RPMI7951 (cell line): ENCODE data around the gene ZFR2. TPM values are rescaled to one million over a fixed set of nuclear protein-coding genes. Genes with fewer than 3 reads are reported as not detected.

Source experiments
- total RNA-seq: library from RNA; depleted of rRNA; stranded (reverse); fragments of >200 nt; shearing (Covaris generic); gene quantifications from 2 replicates; pipeline ENCODE4 v1.2.3, GENCODE V29; 2014; rRNA removed

ZFR2 gene
- total RNA-seq, 1 experiment from 2014 or later: not detected

Other genes starting within 250 kb of the ZFR2 start
- gene CACTIN, start 242.2 kb downstream of the ZFR2 start, total RNA-seq: 16.5 and 21.6 TPM in 2 replicates
- gene PIP5K1C, start 168.6 kb downstream of the ZFR2 start, total RNA-seq: 13.1 and 13.9 TPM in 2 replicates
- not detected in 2 replicates for gene TJP3, start 160.7 kb downstream of the ZFR2 start, total RNA-seq
- gene APBA3, start 107.3 kb downstream of the ZFR2 start, total RNA-seq: 5.8 and 15.0 TPM in 2 replicates
- 90.7 and 103 TPM in 2 replicates for gene MRPL54, start 106.4 kb downstream of the ZFR2 start, total RNA-seq
- gene RAX2, start 96.8 kb downstream of the ZFR2 start, total RNA-seq: not detected in 2 replicates
- gene MATK, start 82.7 kb downstream of the ZFR2 start, total RNA-seq: not detected in 2 replicates
- not detected in 2 replicates for gene ATCAY, start 11.6 kb upstream of the ZFR2 start, total RNA-seq
- not detected in 2 replicates for gene NMRK2, start 64.0 kb upstream of the ZFR2 start, total RNA-seq
- 54.1 and 74.7 TPM in 2 replicates for gene DAPK3, start 102.1 kb upstream of the ZFR2 start, total RNA-seq
- 579 and 603 TPM in 2 replicates for gene EEF2, start 116.4 kb upstream of the ZFR2 start, total RNA-seq
- 12.5 and 15.9 TPM in 2 replicates for gene PIAS4, start 138.7 kb upstream of the ZFR2 start, total RNA-seq
- gene ZBTB7A, start 197.9 kb upstream of the ZFR2 start, total RNA-seq: 4.3 and 10.2 TPM in 2 replicates